NCI-H128 (cell line): Measurements from ENCODE around the gene SOX21.
"Not testable (repeated sequence)": the region's sequence is repeated elsewhere in the genome, so short reads cannot be mapped to it uniquely, and the experiment has no call there.

Source experiments
- DNase-seq: peaks from one replicate; lab custom pipeline; 2025; ENCODE audit not compliant: unreplicated experiment; lab: John Stamatoyannopoulos, UW

The SOX21 gene

GRCh38 chr13:94712287-94712811 lies at the start of gene SOX21:
Gene SOX21, minus strand, starts transcription at chr13:94712545. Its CDS starts 496 bp downstream, at chr13:94712049.
- no peak for DNase-seq

DNA sequence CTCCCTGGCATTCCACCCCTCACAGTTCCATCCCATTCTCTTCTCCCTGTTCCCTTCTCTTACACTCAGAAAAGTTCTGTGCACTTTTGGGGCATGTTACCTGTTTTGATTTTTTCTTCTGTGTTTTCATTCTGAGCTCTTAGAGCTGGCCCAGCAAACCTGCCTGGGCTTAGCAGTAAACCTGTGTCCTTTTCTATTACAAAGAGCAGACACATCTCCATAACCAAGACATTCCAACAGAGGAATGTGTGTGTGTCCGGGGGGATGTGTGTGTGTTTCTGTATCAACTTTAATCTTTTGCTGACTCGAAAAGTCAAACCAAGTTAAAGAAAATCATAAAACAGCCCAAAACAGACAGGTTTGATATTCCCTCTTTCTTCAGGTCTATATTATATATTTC lies 49.1 kb upstream of the SOX21 start:
- no peak for DNase-seq

DNA sequence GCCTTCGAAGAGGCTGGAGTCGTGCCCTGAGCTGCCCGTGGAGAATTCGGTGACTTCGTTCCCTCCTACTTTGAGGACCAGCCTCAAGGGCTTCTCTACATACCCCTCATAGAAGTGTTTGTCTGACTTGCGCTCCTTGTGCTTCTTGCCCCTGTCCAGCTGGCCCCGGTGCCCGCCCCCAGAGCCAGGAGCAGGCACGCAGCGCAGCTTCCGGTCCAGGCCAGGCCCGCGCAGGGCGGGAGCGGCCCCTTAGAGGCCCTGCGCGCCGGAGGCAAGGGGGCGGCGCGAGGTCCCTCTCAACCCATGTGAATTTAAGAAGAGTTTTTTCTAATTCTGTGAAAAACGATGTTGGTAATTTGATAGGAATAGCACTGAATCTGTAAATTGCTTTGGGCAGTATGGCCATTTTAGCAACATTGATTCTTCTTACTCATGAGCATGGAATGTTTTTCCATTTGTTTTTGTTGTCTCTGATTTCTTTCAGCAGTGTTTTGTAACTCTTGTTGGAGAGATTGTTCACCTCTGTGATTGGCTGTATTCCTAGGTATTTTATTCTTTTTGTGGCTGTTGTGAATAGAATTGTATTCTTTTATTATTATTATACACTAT lies 46.9 kb upstream of the SOX21 start:
- no peak for DNase-seq

GRCh38 chr13:94758436-94758960 lies 46.2 kb upstream of the SOX21 start:
- no peak for DNase-seq

- no peak for DNase-seq
Measured at GRCh38 chr13:94753327-94753726, 41.0 kb upstream of the SOX21 start.

DNA sequence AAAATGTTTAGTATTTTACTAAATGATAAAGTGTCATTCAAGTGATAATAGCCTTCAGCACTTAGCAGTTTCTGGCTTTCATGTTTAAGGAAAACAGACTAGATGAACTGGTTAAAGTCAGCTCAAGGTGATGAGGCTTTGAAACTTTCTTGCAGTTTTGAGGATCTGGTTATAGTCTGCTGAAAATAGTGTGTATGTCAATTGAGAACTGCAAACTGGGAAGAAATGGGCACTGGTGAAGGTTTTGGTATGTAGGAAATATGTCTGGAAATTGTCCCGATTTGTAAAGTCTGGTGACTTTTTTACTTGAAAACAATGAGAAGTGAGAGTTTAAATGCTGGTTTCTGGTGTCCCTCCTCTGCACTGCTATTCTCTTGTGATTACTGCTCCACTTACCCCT lies 36.8 kb upstream of the SOX21 start:
- DNase-seq, result no peak

GRCh38 chr13:94739235-94739634 lies 26.9 kb upstream of the SOX21 start:
- DNase-seq, result no peak

GRCh38 chr13:94731028-94731427 lies 18.7 kb upstream of the SOX21 start:
- no peak for DNase-seq

GRCh38 chr13:94729941-94730340 lies 17.6 kb upstream of the SOX21 start:
- not testable (repeated sequence) for DNase-seq

GRCh38 chr13:94726425-94726824 lies 14.1 kb upstream of the SOX21 start:
- no peak for DNase-seq

DNA sequence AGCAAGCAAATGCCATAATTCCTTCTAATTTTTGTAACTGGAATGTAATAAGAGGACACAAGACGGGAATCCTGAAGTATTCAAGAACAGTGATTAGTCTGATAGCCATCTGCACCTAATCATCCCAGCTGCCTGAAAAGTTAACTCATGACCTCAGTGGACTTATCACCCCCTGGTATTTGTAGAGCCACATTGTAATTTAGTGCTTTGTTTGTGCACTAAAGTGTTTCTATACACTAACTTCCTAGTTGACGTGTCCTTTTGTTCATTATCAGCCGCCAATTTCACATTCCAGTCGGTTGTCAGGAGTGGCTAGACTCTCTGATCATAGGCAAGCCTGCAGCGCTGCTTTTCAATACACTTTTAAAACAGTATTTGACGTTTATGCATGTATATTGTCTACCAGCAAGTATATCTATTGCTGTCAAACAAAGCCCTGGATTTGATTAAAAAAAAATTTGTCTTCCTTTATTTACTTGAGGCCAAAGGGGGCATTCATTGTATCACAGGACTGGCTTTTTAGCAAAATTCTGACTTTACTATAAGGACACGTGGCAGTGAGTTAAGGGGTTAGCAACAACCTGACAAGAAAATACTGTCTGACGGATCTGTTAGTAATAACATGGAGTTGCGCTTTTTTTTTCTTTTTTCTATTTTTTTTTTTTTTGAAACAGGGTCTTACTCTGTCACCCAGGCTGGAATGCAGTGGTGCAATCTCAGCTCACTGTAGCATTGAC lies 10.4 kb upstream of the SOX21 start:
- DNase-seq, result no peak

GRCh38 chr13:94718697-94719096 lies 6.4 kb upstream of the SOX21 start:
- DNase-seq, result not testable (repeated sequence)

GRCh38 chr13:94717916-94718315 lies 5.6 kb upstream of the SOX21 start:
- no peak for DNase-seq

GRCh38 chr13:94716016-94716415 lies 3.7 kb upstream of the SOX21 start:
- DNase-seq, result no peak

DNA sequence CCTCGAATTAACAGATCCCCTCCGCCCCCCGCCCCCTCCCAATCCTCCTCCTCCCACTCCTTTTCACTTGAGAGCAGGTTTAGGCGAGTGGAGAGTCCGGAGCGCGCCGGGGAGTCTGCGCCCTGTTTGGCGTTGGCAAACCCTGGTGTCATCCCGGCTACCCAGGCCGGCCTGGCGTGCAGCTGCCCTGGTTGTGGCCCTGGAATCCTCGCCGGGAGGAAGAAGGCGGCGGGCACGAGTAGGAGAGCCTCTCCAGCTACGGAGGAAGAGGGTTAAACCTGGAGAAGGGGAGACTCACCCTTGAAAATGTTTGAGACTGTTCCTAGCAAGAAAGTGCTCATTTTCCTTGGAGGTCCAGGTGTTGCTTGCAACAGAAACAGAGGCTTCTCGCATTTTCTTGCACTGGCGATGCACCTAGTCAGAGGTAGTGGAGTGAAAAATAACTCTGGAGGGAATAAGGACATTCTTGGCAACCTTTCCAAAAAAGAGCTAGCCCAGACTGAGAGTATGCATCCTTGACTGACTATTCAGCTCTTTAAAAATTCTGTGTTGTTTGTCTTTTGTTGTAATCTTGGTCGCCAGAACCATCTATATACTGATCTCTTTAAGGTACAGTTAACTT lies 1.3 kb upstream of the SOX21 start:
- DNase-seq, result no peak

DNA sequence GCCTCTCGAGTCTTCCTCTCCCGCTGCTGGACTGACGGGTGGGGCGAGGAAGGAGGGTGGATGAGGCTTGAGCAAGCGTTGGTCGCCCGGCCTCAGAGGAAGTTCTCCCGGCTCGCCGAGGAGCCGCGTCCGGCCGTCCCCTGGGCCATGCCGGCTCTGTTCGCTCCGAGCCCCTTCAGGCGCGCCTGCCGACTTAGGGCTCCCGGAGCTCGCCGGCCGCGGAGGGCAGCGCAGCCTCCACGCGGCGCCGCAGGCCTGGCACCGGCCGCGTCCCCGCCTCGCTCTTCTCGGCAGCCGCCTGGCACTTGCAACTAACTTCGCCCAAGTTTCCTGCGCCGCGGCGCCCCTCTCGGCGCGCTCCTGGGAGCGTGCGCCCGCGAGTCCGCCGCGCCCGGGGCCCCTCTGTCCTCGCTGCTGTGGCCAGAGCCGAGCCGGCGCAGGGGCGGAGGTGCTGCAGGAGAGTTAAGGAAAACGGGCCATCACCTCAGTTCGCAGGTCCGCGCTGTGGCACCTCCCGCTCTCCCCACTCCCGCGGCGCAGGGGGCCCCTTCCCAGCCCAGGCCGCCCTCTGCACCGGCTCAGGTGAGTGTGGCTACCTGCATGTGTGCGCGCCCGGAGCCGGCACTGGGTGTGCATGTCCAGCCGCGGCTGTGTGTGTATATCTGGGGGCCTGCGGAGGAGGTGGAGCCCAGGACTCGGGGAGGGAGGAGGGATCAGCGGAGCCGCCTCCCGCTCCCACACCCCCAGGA lies 641 bp upstream of the SOX21 start:
- no peak for DNase-seq

DNA sequence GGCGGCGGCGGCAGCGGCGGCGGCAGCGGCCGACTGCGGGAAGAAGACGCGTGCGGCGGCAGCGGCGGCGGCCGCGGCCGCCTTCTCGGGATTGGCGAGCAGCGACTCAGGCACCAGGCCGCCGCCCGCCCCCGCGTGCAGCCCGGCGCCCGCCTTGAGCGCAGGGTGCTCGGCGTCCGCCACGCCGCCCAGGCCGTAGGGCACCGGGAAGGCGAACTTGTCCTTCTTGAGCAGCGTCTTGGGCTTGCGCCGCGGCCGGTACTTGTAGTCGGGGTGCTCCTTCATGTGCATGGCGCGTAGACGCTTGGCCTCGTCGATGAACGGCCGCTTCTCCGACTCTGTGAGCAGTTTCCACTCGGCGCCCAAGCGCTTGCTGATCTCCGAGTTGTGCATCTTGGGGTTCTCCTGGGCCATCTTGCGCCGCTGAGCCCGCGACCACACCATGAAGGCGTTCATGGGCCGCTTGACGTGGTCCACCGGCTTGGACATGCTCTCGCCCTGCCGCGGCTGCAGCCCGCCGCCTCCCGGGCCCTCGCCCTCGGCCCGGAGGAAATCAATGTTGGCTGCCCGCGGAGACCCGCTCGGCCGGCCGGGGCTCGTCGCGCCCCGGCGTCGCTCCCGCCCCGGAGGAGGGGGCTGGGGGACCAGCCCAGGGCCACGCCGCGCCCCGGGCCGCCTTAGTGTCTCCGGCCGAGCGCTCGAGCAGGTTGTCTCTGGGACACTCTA lies 621 bp downstream of the SOX21 start:
- no peak for DNase-seq

DNA sequence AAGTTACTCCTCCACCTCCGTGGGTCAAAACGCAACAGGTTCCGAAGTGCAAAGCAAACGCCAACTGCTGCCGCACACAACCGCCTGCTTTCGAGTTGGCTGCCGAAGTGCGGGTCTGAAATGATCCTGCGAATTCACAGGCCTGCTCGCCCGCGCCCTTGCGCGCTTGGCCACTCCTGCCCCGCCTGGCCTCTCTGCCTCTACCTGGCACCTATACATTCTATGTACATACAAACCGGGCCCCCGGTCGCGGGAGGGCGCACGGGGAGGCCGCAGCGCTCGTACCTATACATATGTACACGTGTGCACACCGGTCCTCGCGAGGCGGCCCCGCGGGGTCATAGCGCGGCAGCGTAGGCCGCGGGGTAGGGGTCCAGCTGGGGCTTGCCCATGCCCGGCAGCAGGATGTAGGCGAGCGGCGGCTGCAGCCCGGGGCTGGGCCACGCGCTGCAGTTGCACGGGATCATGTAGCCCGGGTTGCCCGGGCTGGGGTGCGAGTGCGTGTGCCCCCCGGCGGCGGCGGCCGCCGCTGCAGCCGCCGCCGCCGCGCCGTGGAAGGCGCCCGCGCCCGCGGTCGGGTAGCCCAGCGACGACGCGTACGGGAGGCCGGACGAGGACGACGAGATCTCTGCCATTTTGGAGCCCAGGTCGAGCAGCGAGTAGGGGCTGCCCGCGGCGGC lies 1.3 kb downstream of the SOX21 start:
- DNase-seq, result peak; percentile 20

- no peak for DNase-seq
Measured at GRCh38 chr13:94710065-94710781, 2.1 kb downstream of the SOX21 start.
